Stimulated activated CD4-positive, alpha-beta T cell treated with anti-CD3 and anti-CD28 coated beads, Interleukin-15, amount 100 ng/mL, for 24 hours (primary cell): ENCODE data around the gene RGS7BP.

Experiments
- DNase-seq: peaks from one replicate; pipeline ENCODE4 v3.0.0-alpha.2; 2020

The RGS7BP gene

GRCh38 chr5:64637144-64637543 is 131.3 kb downstream of the RGS7BP start:
- no peak for DNase-seq

- DNase-seq: no peak
These were observed 132.1 kb downstream of the RGS7BP start for GRCh38 chr5:64637837-64638443.

GRCh38 chr5:64644831-64645230 is 139.0 kb downstream of the RGS7BP start:
- no peak for DNase-seq

GRCh38 chr5:64646169-64646568 is 140.4 kb downstream of the RGS7BP start:
- no peak for DNase-seq

- no peak for DNase-seq
These were observed 143.7 kb downstream of the RGS7BP start for GRCh38 chr5:64649512-64649911.

GRCh38 chr5:64653766-64654560 is 148.1 kb downstream of the RGS7BP start:
- no peak for DNase-seq

- no peak for DNase-seq
These were observed 148.7 kb downstream of the RGS7BP start for GRCh38 chr5:64654561-64654938.

GRCh38 chr5:64655596-64655995 is 149.8 kb downstream of the RGS7BP start:
- DNase-seq: no peak

GRCh38 chr5:64659289-64659688 is 153.5 kb downstream of the RGS7BP start:
- no peak for DNase-seq
